Tibial nerve (tissue), 4 donors: Measurements from ENCODE around the gene TLR6.

ENCODE experiments used
- EP300 ChIP-seq, 2 donors: sonication (generic); formaldehyde crosslinking; IDR thresholded peaks; one replicate each; pipeline ENCODE4 v1.6.1; 2017; ENCODE audit warnings: antibody characterized with exemption in 2 of 2, mild to moderate bottlenecking in 1 of 2
- POLR2A ChIP-seq, 2 donors: fragments of 450-650 bp; IDR thresholded peaks; one replicate each; pipeline ENCODE4 v1.6.1; 2017; ENCODE audit warnings: antibody characterized with exemption in 2 of 2, mild to moderate bottlenecking in 2 of 2, moderate library complexity in 2 of 2
- TF ChIP-seq, protein P1 (sequence below), 5 experiments: fragments of 200-600 bp in 3 of 5; fragments of 450-650 bp in 2 of 5; sonication (generic) in 3 of 5; IDR thresholded peaks; one replicate each; pipeline ENCODE4 v1.5.1; 2016 to 2019; ENCODE audit warnings: antibody characterized with exemption in 5 of 5, mild to moderate bottlenecking in 3 of 5, moderate library complexity in 2 of 5

DNA sequence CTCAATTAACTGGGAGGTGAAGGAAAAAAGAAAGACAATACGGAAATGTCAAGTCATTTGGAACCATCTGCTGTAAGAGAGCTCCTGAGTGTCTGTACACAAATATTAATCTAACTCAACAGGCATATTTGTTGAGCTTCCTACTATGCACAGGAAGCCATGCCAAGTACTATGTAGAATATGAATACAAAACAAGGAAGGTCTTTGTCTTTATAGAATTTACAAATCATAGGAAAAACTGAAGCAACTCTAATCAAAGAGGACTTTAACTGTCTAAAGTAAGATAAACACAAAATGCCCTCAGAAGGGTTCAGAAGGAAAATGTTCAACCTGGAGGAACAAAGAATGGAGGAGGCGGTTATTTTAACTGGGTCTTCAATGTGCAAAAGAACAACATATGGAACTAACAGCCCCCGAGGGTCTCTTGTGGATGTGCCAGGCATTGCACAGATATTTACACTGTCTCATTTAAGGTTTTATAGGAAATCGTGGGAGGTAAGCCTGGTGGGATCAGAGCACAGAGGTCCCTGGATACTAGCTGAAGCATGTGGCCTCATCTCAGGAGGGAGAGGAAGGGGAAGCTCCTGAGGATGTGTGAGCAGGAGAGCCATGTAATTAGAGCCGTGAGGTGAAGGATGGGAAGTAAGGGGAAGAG is 16.8 kb upstream of the TLR6 start:
- TF ChIP-seq EP300 (IDR thresholded peaks at IDR 0.05) (no peak), POLR2A (IDR thresholded peaks at IDR 0.05) (no peak)
- TF ChIP-seq, protein P1, sequence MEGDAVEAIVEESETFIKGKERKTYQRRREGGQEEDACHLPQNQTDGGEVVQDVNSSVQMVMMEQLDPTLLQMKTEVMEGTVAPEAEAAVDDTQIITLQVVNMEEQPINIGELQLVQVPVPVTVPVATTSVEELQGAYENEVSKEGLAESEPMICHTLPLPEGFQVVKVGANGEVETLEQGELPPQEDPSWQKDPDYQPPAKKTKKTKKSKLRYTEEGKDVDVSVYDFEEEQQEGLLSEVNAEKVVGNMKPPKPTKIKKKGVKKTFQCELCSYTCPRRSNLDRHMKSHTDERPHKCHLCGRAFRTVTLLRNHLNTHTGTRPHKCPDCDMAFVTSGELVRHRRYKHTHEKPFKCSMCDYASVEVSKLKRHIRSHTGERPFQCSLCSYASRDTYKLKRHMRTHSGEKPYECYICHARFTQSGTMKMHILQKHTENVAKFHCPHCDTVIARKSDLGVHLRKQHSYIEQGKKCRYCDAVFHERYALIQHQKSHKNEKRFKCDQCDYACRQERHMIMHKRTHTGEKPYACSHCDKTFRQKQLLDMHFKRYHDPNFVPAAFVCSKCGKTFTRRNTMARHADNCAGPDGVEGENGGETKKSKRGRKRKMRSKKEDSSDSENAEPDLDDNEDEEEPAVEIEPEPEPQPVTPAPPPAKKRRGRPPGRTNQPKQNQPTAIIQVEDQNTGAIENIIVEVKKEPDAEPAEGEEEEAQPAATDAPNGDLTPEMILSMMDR (IDR thresholded peaks at IDR 0.05), result no peak
